ENCODE measurements around the gene RIN3.

DNA sequence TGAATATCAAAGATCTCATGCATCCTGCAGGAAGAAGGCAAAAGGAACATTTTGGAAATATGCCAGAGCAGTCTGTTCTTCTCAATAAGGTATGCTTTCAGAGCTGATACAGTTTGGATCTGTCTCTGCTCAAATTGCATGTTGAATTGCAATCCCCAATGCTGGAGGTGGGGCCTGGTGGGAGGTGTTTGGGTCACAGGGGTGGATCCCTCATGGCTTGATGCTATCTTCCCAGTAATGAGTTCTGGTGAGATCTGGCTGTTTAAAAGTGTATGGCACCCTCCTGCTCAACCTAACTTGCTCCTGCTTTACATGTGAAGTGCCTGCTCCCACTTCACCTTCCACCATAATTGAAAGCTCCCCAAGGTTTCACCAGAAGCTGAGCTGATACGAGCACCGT lies 76.6 kb downstream of the RIN3 start:
- TF ChIP-seq CTCF (conservative IDR thresholded peaks at IDR 0.05; ENCODE audit: low read depth, low read length) = no peak
- no peak for TF ChIP-seq EZH2 (IDR thresholded peaks at IDR 0.05; ENCODE audit: low read length, unreplicated experiment)

All from PC-3 (cell line).